Bronchial epithelial cell (primary cell): ENCODE measurements around the gene BHLHE23. TPM values are rescaled to one million over a fixed set of nuclear protein-coding genes. Genes with fewer than 3 reads are reported as not detected.

Experiments
- DNase-seq: peaks from one replicate; pipeline ENCODE4 v3.0.0-alpha.2; 2010; ENCODE audit warnings: low read depth
- FAIRE-seq: peaks from 2 replicates; lab custom pipeline; 2011; peaks lifted over from hg19 to GRCh38; lab: Jason Lieb, UNC
- H3K27me3 ChIP-seq: 2 replicates; pipeline ENCODE4 v1.5.1; 2011; ENCODE audit warnings: low read length; ENCODE audit not compliant: control insufficient read depth, insufficient read depth
- H3K36me3 ChIP-seq: 2 replicates; pipeline ENCODE4 v1.5.1; 2011; ENCODE audit warnings: low read length; ENCODE audit not compliant: control insufficient read depth, insufficient read depth
- H3K4me3 ChIP-seq: 2 replicates; pipeline ENCODE4 v1.5.1; 2011; ENCODE audit warnings: mild to moderate bottlenecking, low read depth, low read length, control low read depth
- CTCF ChIP-seq: IDR thresholded peaks from 2 replicates; pipeline ENCODE4 v1.5.1; 2011; ENCODE audit warnings: mild to moderate bottlenecking, moderate library complexity, low read length, control low read depth, inconsistent platforms; ENCODE audit not compliant: insufficient read depth, severe bottlenecking
- total RNA-seq: library from RNA; depleted of rRNA; stranded (reverse); fragments of >200 nt; gene quantifications from 2 replicates; pipeline ENCODE4 v1.2.1, GENCODE V29; 2014

BHLHE23 gene
- total RNA-seq, 1 donor from 2014 or later, result not detected

DNA sequence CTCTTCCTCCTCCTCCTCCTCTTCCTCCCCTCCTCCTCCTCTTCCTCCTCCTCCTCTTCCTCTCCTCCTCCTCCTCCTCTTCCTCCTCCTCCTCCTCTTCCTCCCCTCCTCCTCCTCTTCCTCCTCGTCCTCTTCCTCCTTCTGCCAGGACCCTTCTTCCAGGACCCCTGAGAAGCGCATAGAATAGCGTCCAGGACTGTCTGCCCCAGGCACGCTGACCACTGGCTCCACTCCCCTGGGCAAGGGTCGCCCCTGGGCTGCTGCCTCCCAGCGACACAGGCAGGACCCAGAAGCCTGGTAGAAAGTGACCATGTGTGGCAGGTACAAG, 42.4 kb upstream of the BHLHE23 start:
- no peak overlapping the region for H3K4me3 ChIP-seq
- H3K27me3 ChIP-seq, result no peaks in the 10 kb centered on the region
- DNase-seq, result no peak
- H3K36me3 ChIP-seq, result no peaks in the 10 kb centered on the region
- FAIRE-seq, result no peak
- no peak for TF ChIP-seq CTCF

DNA sequence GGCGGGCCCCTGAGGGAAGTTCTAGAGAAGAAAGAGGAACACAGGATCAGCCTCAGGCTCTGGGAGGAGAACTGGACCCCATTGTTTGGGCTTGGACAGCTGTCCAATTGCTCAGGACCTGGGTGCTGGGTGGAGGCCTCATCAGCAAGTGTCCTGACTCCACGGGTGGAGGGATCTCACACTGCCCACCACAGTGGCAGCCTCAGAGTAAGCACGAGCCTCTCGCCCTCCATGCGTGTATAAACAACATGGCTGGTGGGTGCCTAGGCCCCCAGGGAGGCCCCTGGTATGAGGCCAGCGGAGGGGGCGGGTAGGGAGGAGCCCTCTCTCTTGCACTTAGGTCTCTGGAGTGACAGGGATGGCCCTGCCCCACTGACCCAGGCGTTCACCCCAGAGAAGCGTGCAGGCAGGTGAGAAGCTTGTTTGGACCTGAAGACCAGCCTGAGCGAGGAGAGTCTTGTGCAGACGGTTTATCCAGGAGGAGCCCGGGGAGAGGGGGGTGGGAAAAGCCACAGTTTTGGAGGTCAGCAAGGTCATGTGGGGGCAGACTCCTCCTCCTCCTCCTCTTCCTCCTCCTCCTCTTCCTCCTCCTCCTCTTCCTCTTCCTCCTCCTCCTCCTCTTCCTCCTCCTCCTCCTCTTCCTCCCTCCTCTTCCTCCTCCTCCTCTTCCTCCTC, 41.9 kb upstream of the BHLHE23 start:
- H3K27me3 ChIP-seq, result no peaks in the 10 kb centered on the region
- no peak overlapping the region for H3K4me3 ChIP-seq
- DNase-seq, result no peak
- H3K36me3 ChIP-seq, result no peaks in the 10 kb centered on the region
- no peak for FAIRE-seq
- TF ChIP-seq CTCF, result no peak

DNA sequence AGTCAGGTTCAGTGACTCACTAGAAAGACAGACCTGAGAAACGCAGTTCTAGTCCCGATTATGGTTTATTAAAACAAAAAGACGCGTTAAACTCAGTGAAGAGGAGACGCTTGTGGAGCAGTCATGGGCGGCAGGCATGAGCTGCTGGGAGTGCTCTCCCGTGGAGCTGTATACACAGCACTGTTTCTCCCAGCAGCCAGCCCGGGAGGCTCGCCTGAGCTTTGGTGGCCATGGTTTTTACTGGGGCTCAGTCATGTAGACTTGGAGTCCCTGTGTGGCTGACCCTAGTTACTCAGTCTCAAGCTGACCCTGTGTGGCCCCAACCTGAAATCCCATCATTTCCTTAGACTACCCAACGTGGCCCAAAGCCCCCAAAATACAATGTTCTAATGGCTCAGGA, 41.2 kb upstream of the BHLHE23 start:
- no peak for FAIRE-seq
- Histone ChIP-seq H3K27me3 (no peaks in the 10 kb centered on the region), H3K36me3 (no peaks in the 10 kb centered on the region), H3K4me3 (no peak overlapping the region)
- no peak for TF ChIP-seq CTCF
- no peak for DNase-seq

DNA sequence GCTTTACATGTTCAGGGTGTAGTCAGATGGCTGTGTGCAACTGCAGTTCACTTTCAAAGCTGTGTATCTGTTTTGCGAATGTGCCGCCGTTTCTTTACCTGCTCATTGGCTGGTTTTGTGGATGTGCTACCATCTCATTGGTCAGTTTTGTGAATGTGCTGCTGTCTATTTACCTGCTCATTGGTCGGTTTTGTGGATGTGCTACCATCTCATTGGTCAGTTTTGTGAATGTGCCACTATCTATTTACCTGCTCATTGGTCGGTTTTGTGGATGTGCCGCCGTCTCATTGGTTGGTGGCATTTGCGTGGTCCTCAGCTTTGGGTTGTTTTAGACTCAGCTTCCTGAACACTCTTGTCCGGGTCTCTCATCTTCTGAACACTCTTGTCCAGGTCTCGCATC, 40.5 kb upstream of the BHLHE23 start:
- no peak for TF ChIP-seq CTCF
- peak; percentile 95 for FAIRE-seq
- DNase-seq, result no peak
- Histone ChIP-seq H3K4me3 (no peak overlapping the region), H3K27me3 (peaks cover 2% of the 10 kb centered on the region), H3K36me3 (no peaks in the 10 kb centered on the region)

- H3K36me3 ChIP-seq, result no peaks in the 10 kb centered on the region
- H3K27me3 ChIP-seq, result peaks cover 2% of the 10 kb centered on the region
- no peak for FAIRE-seq
- H3K4me3 ChIP-seq, result no peak overlapping the region
- no peak for DNase-seq
- TF ChIP-seq CTCF, result no peak
Measured at GRCh38 chr20:63046841-63047240, 40.1 kb upstream of the BHLHE23 start.

- Histone ChIP-seq H3K4me3 (no peak overlapping the region), H3K27me3 (peaks cover 2% of the 10 kb centered on the region), H3K36me3 (no peaks in the 10 kb centered on the region)
- FAIRE-seq (no peak), DNase-seq (no peak)
- TF ChIP-seq CTCF, result no peak
Measured at GRCh38 chr20:63045991-63046390, 39.2 kb upstream of the BHLHE23 start.
